Osteocyte (in vitro differentiated cells): Measurements from ENCODE around the gene KLHL3. TPM values are rescaled to one million over a fixed set of nuclear protein-coding genes. Genes with fewer than 3 reads are reported as not detected.
A peak's percentile ranks its signal among the peaks of the same experiment; 100 is the strongest.

Source experiments
- DNase-seq: peaks from one replicate; pipeline ENCODE4 v3.0.0; 2021; ENCODE audit warnings: mixed read lengths; ENCODE audit not compliant: unreplicated experiment; ENCODE audit errors: extremely low spot score
- H3K27ac Mint-ChIP-seq: one replicate; pipeline ENCODE4 v1.8.0; 2021; ENCODE audit warnings: mild to moderate bottlenecking, mixed read lengths; ENCODE audit not compliant: unreplicated experiment
- H3K27me3 Mint-ChIP-seq: one replicate; pipeline ENCODE4 v1.8.0; 2021; ENCODE audit warnings: mixed read lengths; ENCODE audit not compliant: unreplicated experiment
- H3K36me3 Mint-ChIP-seq: one replicate; pipeline ENCODE4 v1.8.0; 2021; ENCODE audit warnings: mixed read lengths; ENCODE audit not compliant: unreplicated experiment
- H3K4me1 Mint-ChIP-seq: one replicate; pipeline ENCODE4 v1.8.0; 2021; ENCODE audit warnings: mixed read lengths; ENCODE audit not compliant: unreplicated experiment
- H3K4me3 Mint-ChIP-seq: one replicate; pipeline ENCODE4 v1.8.0; 2021; ENCODE audit warnings: mild to moderate bottlenecking, moderate library complexity, mixed read lengths; ENCODE audit not compliant: unreplicated experiment
- H3K9me3 Mint-ChIP-seq: one replicate; pipeline ENCODE4 v1.8.0; 2021; ENCODE audit warnings: mixed read lengths; ENCODE audit not compliant: unreplicated experiment
- total RNA-seq: library from RNA; stranded (reverse); gene quantifications from 2 replicates; pipeline ENCODE4 v1.2.1, GENCODE V29; 2021
- TF ChIP-seq, protein P1 (sequence below): fragments of 200-600 bp; sonication (generic); IDR thresholded peaks from 2 replicates; pipeline ENCODE4 v1.5.0; 2021; ENCODE audit warnings: antibody characterized with exemption, mild to moderate bottlenecking, moderate library complexity

The KLHL3 gene
- total RNA-seq, 1 donor from 2014 or later, result 3.1 TPM

DNA sequence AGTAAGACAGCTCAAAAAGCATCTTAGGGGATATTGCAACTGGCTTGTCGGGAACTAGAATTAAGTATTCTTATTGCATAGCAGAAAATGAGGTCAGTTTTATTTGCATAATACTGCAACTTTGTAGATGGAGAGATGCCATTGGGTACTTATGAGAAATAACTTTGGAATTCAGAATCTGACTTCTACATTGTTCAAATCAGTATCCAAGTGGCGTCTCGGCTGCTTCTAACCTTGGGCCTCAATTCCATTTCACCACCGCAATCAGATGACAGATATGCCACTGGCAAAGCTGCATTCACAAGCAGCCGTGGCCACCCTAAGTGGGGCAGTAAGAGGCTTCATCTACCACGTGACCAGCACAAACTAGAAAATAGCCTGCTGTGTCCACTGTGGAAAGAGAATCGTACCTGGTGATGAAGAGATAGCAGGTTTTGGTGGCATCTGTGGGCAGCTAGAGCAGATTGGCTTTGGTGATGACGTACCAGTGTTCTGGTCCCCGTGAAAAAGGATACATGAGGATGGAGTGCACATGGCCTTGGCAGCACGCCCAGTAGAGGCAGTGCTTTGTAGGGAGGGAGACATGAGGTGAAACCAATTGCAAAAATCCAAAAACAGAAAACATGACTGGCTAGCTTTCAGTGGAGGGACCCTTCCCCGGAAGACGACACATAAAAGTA lies 116.6 kb downstream of the KLHL3 start:
- Mint-ChIP-seq H3K27ac (peak overlapping the region; percentile 76), H3K9me3 (no peaks in the 10 kb centered on the region), H3K4me1 (peaks cover 48% of the 10 kb centered on the region), H3K36me3 (no peaks in the 10 kb centered on the region), H3K27me3 (no peaks in the 10 kb centered on the region), H3K4me3 (no peak overlapping the region)
- DNase-seq, result peak; percentile 82
- TF ChIP-seq, protein P1, sequence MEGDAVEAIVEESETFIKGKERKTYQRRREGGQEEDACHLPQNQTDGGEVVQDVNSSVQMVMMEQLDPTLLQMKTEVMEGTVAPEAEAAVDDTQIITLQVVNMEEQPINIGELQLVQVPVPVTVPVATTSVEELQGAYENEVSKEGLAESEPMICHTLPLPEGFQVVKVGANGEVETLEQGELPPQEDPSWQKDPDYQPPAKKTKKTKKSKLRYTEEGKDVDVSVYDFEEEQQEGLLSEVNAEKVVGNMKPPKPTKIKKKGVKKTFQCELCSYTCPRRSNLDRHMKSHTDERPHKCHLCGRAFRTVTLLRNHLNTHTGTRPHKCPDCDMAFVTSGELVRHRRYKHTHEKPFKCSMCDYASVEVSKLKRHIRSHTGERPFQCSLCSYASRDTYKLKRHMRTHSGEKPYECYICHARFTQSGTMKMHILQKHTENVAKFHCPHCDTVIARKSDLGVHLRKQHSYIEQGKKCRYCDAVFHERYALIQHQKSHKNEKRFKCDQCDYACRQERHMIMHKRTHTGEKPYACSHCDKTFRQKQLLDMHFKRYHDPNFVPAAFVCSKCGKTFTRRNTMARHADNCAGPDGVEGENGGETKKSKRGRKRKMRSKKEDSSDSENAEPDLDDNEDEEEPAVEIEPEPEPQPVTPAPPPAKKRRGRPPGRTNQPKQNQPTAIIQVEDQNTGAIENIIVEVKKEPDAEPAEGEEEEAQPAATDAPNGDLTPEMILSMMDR, result no peak

- TF ChIP-seq, protein P1, result no peak
- Mint-ChIP-seq H3K27me3 (no peaks in the 10 kb centered on the region), H3K4me1 (peaks cover 48% of the 10 kb centered on the region), H3K9me3 (no peaks in the 10 kb centered on the region), H3K36me3 (no peaks in the 10 kb centered on the region), H3K27ac (no peak overlapping the region), H3K4me3 (no peak overlapping the region)
- DNase-seq, result peak; percentile 42
Measured at GRCh38 chr5:137618476-137618875, 117.4 kb downstream of the KLHL3 start.

DNA sequence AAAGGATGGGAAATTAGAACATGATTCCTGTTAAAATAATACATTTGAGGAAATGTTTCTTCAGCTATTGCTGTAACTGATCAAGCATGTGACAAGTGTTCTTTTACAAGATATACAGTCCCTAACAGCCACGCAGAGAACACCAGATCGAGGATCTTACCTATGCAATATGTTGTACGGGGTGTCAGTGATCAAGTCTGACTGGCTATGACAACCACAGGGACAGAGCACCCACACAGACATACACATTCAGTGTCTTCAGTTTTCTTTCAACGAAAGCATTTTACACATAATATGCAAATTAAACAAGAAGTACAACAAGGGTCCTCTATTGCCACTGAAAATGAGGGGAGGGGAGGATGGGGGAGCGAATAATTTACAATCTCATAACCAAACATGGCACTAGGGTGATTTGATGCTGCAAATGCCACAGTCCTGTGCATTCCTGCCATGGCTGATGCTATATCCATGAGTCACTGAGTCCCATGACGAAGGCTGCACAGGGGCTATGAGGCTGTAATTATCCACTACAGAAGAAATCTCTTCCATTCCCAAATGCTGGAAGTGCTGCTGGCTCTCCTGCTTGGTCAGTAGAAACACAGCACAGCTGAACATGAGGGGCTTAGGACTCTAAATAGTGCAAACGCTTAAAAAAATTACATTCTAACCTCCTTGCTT lies 118.2 kb downstream of the KLHL3 start:
- H3K9me3 Mint-ChIP-seq, result no peaks in the 10 kb centered on the region
- no peak for DNase-seq
- H3K36me3 Mint-ChIP-seq, result no peaks in the 10 kb centered on the region
- no peak overlapping the region for H3K4me3 Mint-ChIP-seq
- H3K27ac Mint-ChIP-seq, result no peak overlapping the region
- TF ChIP-seq, protein P1, result no peak
- peaks cover 45% of the 10 kb centered on the region for H3K4me1 Mint-ChIP-seq
- no peaks in the 10 kb centered on the region for H3K27me3 Mint-ChIP-seq

- no peak overlapping the region for H3K4me3 Mint-ChIP-seq
- no peak for DNase-seq
- H3K27me3 Mint-ChIP-seq, result no peaks in the 10 kb centered on the region
- peaks cover 28% of the 10 kb centered on the region for H3K4me1 Mint-ChIP-seq
- H3K9me3 Mint-ChIP-seq, result no peaks in the 10 kb centered on the region
- H3K36me3 Mint-ChIP-seq, result no peaks in the 10 kb centered on the region
- H3K27ac Mint-ChIP-seq, result no peak overlapping the region
- TF ChIP-seq, protein P1, result no peak
Measured at GRCh38 chr5:137616046-137616445, 119.8 kb downstream of the KLHL3 start.

DNA sequence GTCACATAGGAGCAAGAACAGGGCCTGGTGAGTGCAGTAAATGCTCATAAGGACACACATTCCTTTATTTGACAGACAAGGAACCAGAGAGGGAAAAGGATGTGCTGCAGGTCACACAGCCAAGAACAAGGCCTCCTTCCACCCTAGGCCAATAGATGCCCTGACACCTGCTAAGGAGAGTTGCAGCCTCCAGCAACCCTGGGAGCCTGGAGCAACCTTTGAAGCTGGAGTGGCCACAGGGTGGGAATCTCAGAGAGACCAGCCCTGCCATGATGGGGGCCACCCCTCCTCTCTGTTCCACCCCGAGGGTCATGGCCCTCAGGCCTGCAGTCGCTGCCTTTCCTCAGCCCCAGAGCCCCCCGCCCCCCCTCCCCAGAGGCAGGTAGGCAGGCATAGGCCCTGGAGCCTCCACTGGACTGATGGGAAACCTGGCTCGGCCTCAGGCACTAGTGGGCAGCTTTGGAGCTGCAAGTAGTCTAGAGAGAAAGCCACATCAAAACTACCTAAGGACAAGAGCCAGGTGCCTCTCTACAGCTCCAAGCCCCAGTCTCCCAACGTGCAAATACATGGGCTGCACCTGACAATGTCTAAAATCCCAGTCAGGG lies 120.6 kb downstream of the KLHL3 start:
- Mint-ChIP-seq H3K4me3 (no peak overlapping the region), H3K27me3 (no peaks in the 10 kb centered on the region), H3K27ac (no peak overlapping the region), H3K9me3 (no peaks in the 10 kb centered on the region), H3K4me1 (peaks cover 31% of the 10 kb centered on the region), H3K36me3 (no peaks in the 10 kb centered on the region)
- DNase-seq, result peak; percentile 60
- TF ChIP-seq, protein P1, result no peak
